Anterior cingulate cortex (tissue), 58 donors: ENCODE data around the gene MRPS18A.

Experiments
- DNase-seq, 58 donors: peaks; one replicate each; lab custom pipeline; 2025; lab: John Stamatoyannopoulos, UW

Gene MRPS18A

DNA sequence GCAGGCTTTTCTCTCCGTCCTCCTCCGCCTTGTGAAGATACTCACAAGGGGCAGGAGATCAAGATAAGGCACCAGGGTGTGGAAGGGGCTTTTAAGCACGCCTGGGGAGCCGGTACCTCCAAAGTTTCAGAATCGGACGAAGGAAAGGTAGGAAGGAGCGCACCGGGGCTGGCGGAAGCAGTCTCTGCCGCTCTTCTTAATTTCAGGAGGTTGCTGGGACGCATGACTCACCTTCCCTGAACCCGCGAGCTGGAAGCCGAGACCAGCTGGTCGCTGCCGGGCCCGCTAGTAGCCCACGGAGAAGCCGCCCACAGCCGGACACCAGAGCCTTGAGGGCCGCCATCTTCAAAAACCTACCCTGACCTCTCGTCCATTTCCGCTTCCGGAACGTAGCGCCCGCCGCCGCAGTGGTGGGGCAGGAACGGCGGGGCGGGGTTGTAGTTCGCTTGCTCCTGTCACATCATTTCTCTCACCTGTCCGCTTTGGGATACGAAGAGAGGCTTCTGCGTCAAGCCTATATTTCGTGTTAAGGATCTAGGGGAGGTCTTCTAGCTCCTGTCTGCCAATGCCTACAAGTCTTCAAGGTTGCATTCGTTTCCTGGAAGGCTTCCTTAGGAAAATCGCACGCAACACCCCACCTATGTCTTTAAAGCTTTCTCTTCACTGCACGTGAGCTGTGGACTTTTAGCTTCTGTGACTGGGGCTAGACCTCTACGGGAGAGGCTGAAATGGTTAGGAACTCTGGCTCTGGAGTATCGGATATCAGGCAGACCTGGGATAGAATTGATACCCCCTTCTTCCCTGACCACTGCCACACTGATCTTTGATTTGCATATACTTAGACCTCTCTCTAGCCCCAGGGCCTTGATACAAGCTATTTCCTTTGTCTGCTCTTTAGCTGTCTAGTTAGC is at the start of gene MRPS18A:
Gene MRPS18A, minus strand, starts transcription at position 355 of the 911 bp plus-strand sequence. Its CDS starts 12 bp downstream, at position 343.
- DNase-seq, result peak in 57 of 58 donors; percentile 17 to 92 (median 72)

DNA sequence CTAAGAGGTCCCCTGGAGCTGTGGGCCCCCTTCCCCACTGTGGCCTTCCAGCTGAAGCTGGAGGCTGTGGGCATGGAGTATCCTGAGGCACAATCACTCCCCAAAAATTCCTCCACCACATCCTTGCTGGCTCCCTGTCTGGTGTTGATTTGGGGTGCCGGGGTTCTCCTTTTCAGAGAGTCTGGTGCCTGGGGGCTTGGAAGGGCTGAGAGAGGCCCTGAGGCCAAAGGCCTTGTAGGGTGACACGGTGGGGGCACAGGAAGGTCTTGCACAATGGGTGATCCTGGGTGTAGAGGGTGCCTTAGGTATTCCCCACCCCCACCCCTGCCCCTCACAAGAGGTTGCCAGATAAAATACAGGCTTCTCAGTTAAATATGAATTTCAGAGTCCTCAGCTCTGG is 49.3 kb upstream of the MRPS18A start:
- no peak for DNase-seq

DNA sequence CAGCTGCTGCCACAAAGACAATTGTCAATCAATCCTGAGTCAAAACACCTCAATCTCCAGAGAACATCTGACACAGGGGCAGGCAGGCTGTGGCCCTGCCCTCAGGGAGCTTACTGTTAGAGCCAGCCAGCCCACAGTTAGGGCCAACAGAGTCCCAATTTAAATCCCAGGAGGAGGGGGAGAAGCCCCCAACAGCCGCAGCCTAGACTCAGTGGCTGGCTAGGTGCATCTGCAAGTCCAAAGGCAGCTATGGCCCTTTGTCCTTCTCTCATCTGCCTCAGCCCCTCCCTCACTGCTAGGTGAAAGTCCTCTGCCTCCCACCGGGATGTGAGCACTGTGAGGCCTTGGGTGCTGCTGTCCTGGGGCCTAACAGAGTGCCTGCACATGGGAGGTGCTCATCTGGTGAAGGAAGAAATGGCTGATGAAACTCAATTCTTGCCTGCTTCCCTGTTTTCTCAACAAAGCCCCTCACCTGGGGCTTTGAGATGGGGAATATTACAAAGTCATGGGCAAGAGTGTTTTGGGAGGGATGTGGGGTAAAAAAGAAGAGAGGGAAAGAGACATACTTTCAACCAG is 48.7 kb upstream of the MRPS18A start:
- no peak for DNase-seq

DNA sequence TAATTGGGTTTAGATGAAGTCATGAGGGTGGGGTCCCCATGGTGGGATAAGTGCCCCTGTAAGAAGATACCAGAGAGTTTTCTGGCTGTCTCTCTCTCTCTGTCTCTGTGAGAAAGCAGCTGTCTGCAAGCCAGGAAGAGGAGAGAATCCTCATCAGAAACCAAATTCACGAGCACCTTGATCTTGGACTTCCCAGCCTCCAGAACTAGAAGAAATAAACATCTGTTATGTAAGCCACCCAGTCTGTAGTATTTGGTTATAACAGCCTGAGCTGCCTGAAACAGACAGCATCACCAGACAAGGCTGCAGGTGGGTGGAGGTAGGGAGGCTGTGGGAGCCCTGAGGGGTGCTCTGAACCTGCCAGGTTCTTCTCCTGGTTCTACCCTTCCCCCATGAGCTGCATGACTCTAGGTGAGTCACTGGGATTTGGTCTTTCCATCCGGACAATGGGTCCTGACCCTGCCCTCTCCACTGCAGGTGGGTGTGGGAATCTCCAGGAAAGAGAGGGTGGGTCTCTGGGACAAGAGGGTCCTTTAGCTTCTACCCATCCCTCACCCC is 48.1 kb upstream of the MRPS18A start:
- DNase-seq, result no peak

DNA sequence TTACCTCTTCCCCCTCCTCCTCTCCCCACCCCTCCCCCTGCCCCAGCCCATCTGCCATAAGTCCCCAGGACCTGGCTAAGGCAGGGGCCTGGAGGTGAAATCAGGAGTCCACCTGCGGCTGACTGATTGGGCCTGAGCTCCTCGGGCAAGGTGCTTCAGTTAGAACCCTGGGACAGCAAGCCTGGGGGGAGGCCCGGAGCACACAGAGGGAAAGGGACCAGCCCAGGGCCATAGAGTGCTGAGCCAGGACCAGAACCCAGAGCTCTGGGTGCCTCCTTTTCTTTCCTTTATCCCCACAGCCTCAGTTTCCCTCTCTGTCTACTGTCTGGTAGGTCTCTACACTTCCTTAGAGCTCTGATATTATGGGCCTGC is 46.7 kb upstream of the MRPS18A start:
- DNase-seq, result no peak

DNA sequence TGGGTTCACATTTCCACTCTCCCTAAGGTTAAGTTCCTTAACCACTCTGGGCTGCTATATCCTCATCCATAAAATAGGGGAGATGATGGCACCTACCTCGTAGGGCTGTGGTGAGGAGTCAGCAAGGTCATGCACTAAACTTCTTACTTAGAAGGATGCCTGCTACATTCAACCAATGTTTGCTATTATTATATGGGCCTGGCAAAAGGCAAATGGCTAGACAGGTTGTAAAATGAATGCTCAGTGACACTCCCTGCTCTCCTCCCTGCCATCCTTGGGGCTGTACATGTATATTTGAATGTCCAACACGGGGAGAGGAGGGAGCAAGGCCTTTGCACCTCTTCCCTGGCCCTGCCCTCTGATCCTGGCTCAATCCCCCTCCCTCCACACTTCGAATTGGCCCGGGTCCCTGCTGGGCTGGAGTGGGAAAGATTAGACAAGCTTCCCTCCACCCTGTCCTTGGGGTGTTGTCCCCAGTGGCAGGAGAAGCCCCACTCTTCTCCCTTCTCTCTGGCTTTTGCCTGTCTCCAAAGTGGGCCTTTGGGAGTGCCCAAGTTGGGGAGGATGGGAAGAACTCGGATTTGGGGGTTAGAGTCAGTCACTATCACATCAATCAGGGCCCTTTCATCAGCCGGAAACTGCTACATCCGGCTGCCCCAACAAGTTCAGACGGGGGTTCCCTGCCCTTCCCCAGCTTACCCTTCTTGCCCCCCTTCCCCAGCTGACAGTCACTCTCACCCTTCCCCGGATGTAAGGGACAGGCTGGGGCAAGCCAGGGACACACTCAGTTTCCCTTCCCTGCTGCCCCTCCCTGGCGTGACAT is 46.1 kb upstream of the MRPS18A start:
- DNase-seq, result no peak

DNA sequence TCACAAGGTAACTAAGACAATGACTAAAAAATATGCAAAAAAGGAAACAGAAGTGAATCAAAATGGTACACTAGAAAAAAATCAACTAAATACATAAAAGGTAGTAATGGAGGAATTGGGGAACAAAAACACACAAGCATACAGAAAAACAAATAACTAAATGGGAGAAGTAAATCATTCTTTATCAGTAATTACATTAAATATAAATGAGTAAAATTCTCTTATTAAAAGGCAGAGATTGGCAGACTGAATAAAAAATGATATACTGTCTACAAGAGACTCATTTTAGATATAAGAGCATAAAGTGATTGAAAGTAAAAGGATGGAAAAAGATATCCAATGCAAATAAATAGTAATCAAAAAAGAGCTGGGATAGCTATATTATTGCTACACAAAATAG is 43.0 kb upstream of the MRPS18A start:
- DNase-seq, result no peak

DNA sequence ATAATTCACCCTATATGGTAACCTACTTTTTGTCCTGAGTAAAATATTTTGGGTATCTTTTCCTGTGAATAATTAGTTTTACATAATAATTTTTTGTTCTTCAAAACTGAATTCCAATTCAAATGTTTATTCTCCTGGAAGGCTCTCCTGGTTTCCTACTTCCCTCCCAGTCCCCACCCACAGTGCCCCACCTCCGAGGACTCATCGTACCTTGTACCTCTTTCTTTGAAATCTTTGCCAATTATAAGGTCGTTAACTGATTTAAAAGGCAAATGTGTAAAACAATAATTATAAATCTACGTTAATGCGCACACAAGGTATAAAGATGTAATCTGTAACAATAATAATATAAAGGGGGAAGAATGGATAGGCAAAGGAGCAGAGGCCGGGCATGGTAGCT is 41.9 kb upstream of the MRPS18A start:
- no peak for DNase-seq

DNA sequence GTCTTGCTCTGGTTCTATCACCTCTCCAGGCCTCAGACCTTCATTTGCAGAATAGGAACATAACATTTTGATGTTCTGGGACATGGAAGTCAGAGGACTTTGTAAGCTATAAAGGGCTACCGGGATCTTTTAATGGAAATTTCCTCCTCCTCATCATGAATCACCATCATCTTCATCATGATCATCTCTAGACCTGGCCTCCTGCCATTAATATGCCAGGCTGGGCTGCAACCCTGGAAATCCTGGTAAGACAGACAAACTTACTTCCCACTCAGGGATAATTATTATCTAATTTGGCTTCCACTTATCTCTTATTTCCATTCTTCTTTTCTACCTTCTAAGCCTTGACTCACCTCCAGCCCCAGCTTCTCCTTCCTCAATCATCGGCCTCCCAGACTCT is 41.0 kb upstream of the MRPS18A start:
- DNase-seq, result no peak

DNA sequence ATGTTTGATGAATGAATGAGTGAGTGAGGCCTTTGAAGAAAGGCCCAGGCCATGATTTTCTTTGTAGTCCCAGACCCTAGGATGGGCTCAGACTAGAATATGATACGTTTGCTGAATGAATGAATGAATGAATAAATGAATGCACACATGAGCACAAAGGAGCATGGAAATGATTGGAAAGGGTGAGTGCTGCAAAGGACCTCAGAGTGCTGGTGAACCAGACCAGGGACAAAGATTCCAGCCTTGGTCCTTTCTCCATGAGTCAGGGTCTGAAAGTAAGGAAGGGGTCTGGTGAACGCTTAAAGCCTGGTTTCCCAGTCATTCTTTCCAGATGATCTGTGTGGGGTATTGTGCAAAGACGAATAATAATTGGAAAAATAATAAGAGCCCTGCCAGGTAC is 40.0 kb upstream of the MRPS18A start:
- no peak for DNase-seq

DNA sequence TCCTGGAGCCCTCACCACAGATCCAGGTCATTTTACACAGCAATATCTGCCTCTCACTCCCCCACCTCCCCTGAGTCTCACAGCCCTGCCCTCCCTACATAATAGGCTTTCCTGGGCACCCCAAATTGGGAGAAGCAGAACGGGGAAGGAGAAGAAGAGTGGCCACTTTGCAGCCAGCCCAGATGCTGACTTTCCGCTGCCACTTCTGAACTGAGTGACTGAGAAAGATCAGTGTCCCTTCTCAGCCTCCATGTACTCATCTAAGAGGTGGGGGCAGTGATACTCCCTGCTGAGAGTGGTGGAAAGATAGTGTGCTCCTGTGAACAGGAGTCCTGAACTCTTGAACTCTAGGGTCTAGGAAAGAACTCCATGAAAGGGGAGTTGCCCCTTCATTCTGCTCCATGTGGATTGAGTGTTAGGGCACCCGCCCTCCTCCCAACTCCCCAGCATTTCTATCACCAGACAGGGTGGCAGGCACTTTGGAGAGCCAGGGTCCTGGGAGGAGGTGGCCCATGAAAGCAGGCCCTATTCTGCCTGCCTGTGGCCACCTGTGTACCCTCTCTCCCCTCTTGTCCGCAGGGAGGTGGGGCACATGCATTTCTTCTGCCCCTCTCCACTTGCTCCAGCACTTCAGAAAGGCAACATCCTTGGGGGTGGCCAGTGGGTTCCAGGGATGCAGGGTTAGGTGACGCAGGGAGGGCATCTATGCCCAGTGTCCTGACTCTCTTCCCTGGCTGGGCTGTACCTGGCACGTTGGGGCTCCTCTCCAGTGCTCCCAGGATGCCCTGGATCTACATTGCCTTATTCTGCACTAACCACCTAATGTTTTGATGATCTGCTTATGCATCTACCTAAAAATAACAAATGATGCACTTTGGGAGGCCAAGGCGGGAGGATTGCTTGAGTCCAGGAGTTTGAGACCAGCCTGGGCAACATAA is 38.3 kb upstream of the MRPS18A start:
- no peak for DNase-seq

DNA sequence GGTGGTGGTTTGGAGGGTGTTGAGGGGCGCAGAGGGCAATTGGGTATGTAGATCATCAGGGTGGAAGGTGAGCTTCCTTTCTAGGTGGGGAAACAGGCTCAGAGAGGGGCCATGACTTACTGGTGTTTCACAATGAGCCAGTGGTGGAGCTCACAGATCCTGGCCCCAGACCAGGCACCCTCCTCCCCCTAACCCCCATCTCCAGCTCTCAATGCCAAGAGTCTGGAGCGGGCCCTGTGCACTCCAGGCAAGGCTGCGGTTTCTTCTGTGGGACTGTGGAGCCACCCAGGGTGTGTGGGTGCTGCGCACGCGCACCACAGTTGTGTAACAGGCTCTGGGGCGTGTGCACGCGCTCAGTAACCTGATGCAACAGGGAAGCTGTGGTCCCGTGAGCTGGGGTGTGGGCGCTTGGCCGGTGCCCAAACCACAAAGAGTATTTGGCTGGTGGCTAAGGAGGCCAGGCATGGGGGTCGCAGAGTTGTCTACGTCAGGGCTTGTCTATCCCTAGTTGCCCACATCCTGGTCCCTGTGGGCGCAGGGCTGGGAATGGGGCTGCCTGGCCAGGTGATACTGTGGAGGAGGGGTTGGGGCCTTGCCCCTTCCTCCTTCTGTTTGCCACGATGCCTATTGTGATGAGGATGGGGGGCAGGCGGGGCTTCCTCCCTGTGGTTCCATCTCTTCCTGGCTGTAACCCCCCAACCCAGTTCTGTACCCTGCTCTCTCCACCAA is 37.5 kb upstream of the MRPS18A start:
- no peak for DNase-seq

DNA sequence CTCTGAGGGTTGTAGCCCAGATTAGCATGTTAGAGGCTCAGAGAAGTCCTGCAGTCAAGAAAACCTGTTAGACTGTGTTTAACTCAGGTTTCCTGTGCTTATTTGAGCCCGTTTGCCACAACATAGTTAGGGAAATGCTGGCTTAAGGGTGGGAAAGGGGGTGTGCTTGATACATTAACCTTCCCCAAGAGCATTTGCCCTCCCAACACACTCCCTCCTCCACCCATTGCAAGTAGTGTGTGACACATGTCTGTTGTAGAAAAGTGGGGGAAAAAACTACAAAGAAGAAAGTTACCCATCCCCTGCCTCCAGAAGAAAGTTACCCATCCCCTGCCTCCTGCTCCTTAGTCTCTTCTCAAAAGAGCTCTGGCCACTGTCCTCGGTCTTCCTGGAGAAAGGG is 36.8 kb upstream of the MRPS18A start:
- DNase-seq, result no peak

DNA sequence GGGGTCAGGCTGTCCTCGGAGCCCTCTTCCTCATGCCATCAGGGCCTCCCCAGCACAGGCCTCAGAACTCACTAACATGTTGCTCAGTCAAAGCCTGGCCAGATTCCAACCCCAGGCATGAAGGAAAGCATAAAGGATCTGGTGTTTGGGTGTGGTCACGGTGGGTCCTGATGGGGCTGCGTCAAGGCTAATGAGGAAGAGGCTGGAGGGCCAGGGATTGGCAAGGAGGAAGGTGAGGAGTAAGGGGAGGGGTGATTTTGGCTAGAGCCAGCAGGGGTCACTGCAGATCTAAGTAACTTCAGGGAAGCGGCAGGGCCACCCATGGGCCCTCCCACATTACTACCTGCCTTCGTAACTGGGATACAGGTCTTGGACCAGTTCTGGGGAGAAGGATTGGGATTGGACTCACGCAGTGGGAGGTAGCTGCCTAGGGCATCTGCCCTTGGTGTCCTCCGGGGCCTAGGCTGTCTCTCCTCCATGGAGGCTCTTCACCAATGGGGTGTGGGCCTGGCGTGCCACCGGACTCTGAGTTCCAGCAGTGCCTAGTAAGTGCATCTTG is 36.2 kb upstream of the MRPS18A start:
- peak in 4 of 58 donors; percentile 2 to 16 (median 10) for DNase-seq

DNA sequence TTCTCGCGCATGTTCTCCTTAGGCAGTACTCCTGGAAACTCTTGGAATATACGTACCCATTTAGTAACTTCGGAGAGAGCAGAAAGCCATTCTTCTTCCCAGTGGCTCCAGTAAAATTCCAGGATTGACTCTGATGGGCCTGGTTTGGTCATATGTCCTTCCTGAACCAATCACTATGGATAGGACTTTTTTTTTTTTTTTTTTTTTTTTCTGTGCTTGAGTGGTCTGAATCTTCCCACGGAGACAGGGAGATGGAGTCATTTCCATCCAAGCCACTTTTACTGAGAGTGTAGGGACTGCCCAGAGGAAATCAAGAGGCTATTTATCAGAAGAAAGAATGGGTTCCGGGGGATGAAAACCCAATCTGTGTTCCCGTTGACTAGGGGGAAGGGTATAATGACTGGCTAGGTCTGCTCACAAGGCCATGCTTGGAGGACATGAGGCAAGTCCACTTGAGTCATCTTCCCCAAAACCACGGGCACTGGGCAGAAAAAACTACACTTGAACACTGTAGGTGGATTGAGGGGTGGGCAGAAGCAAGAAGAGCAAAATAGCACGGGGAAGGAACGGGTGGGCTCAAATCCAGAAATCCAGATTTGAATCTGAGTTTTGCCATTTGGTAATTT is 35.4 kb upstream of the MRPS18A start:
- no peak for DNase-seq

DNA sequence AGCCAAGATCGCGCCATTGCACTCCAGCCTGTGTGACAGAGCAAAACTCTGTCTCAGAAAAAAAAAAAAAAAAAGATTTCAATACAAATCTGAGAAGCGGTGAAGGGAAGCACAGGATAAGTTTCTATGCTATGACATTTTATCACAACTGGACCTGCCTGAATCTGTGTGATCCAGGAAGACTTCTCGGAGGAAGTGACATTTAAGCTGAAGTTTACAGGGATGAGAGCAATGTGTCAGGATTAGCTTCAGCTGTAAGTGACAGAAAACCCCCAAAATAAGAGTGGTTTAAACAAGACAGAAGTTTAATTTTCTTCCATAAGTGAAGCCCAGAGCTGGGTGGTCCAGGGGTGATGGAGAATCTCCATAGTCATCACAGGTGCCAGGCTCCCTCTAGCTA is 33.4 kb upstream of the MRPS18A start:
- DNase-seq, result no peak

DNA sequence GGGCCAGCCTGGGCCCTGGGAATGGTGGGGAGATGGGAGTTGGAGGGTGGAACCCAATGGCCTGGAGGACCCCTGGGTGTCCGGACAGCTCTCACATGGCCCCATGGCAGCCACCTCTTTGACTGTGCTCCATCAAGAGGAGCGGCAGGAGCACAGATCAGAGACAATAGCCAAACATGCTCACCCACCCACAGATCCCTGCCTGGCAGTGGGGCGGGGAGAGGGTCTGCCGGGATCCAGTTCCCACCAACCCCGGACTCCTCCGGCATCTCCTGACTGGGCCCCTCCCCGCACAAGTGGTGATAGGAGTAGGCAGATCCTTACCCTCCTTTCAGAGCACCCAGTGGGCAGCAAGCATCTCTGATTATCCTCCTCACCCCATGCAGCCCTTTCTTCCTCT is 31.9 kb upstream of the MRPS18A start:
- no peak for DNase-seq

DNA sequence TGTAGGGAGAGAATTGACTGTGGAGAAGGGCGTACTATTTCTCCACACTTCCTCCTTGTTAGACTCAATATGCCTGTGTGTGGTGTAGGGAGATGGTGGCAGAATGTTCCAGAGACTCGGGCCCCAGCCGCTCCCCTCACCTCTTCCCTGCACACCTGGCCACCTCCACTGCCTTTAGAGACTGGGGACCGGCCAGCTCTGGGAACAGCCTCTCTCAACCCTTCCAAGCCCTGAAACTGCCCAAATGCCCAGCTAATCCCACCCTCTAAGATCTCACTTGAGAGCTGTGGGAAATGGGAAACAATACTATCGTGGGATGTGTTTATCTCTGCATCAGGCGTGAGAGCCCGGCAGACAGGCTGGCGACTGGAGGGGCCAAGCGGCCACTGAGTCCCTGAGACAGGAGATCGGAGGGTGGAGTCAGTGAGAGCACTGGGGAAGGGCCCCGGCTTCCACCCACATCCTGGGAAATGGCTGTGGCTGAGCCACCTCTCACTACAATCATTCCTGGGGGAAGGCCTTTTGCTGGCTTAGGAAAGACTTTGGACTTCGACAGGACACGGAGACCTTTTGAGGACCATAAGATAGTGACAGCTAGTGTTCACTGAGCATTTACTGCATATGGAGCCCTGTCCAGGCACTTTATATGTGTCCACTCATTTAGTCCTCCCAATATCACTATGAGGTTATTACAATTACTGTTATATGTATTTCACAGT is 31.0 kb upstream of the MRPS18A start:
- no peak for DNase-seq
